HG02870 (cell line): ENCODE data around the gene USP22.

Experiments used
- ATAC-seq: cut with Tn5 transposase; IDR thresholded peaks from one replicate; pipeline ENCODE4 v1.9.1; 2021; ENCODE audit warnings: mild to moderate bottlenecking, moderate library complexity; ENCODE audit not compliant: unreplicated experiment

USP22 gene

GRCh38 chr17:21021208-21021803 is 21.5 kb downstream of the USP22 start:
- no peak for ATAC-seq

- ATAC-seq, result no peak
Measured at GRCh38 chr17:21020622-21021021, 22.2 kb downstream of the USP22 start.

GRCh38 chr17:21019976-21020586 is 22.7 kb downstream of the USP22 start:
- no peak for ATAC-seq

GRCh38 chr17:21018894-21019293 is 23.9 kb downstream of the USP22 start:
- no peak for ATAC-seq

GRCh38 chr17:21017861-21018260 is 24.9 kb downstream of the USP22 start:
- no peak for ATAC-seq

GRCh38 chr17:21017256-21017655 is 25.6 kb downstream of the USP22 start:
- no peak for ATAC-seq

GRCh38 chr17:21016826-21017225 is 26.0 kb downstream of the USP22 start:
- ATAC-seq, result no peak

- no peak for ATAC-seq
Measured at GRCh38 chr17:21015564-21015963, 27.2 kb downstream of the USP22 start.

- ATAC-seq, result no peak
Measured at GRCh38 chr17:21014498-21014897, 28.3 kb downstream of the USP22 start.

- ATAC-seq, result no peak
Measured at GRCh38 chr17:21013983-21014382, 28.8 kb downstream of the USP22 start.

GRCh38 chr17:21012736-21013135 is 30.1 kb downstream of the USP22 start:
- ATAC-seq, result no peak

- no peak for ATAC-seq
Measured at GRCh38 chr17:21010705-21011596, 31.9 kb downstream of the USP22 start.

- ATAC-seq, result no peak
Measured at GRCh38 chr17:21008992-21009671, 33.7 kb downstream of the USP22 start.

GRCh38 chr17:21008160-21008915 is 34.5 kb downstream of the USP22 start:
- no peak for ATAC-seq

- no peak for ATAC-seq
Measured at GRCh38 chr17:21007646-21008045, 35.2 kb downstream of the USP22 start.

GRCh38 chr17:21005803-21006202 is 37.0 kb downstream of the USP22 start:
- no peak for ATAC-seq

- ATAC-seq, result no peak
Measured at GRCh38 chr17:21005367-21005766, 37.4 kb downstream of the USP22 start.

- no peak for ATAC-seq
Measured at GRCh38 chr17:21004016-21004930, 38.5 kb downstream of the USP22 start.

- no peak for ATAC-seq
Measured at GRCh38 chr17:21003007-21003621, 39.7 kb downstream of the USP22 start.
